NCI-H1417 treated with DMSO at 0.1 percent for 48 hours (cell line): ENCODE measurements around the gene CACHD1.
"Not testable (repeated sequence)": the region's sequence is repeated elsewhere in the genome, so short reads cannot be mapped to it uniquely, and the experiment has no call there.

Source experiments
- DNase-seq: peaks from one replicate; lab custom pipeline; 2025; lab: John Stamatoyannopoulos, UW

Gene CACHD1

GRCh38 chr1:64701886-64702285 lies 232.0 kb downstream of the CACHD1 start:
- DNase-seq, result no peak

- DNase-seq, result not testable (repeated sequence)
Measured at GRCh38 chr1:64702670-64703069, 232.7 kb downstream of the CACHD1 start.

GRCh38 chr1:64703600-64703999 lies 233.7 kb downstream of the CACHD1 start:
- DNase-seq, result no peak

GRCh38 chr1:64705591-64705990 lies 235.7 kb downstream of the CACHD1 start:
- no peak for DNase-seq

- DNase-seq, result no peak
Measured at GRCh38 chr1:64711266-64711665, 241.3 kb downstream of the CACHD1 start.

- no peak for DNase-seq
Measured at GRCh38 chr1:64712049-64712448, 242.1 kb downstream of the CACHD1 start.

GRCh38 chr1:64715186-64715585 lies 245.3 kb downstream of the CACHD1 start:
- DNase-seq, result no peak

- no peak for DNase-seq
Measured at GRCh38 chr1:64721135-64721534, 251.2 kb downstream of the CACHD1 start.

- no peak for DNase-seq
Measured at GRCh38 chr1:64721576-64722145, 251.7 kb downstream of the CACHD1 start.

- no peak for DNase-seq
Measured at GRCh38 chr1:64727861-64728260, 257.9 kb downstream of the CACHD1 start.

- DNase-seq, result no peak
Measured at GRCh38 chr1:64733581-64734286, 263.8 kb downstream of the CACHD1 start.

- no peak for DNase-seq
Measured at GRCh38 chr1:64734287-64734652, 264.3 kb downstream of the CACHD1 start.

GRCh38 chr1:64740687-64741086 lies 270.8 kb downstream of the CACHD1 start:
- DNase-seq, result not testable (repeated sequence)
